Stimulated activated CD4-positive, alpha-beta T cell treated with anti-CD3 and anti-CD28 coated beads, Interleukin-4, amount 100 ng/mL, for 48 hours (primary cell): ENCODE measurements around the gene FHIT.
"Not testable (repeated sequence)": the region's sequence is repeated elsewhere in the genome, so short reads cannot be mapped to it uniquely, and the experiment has no call there.

ENCODE experiments used
- DNase-seq, 2 donors: peaks; one replicate each; pipeline ENCODE4 v3.0.0-alpha.2; 2020; ENCODE audit warnings: low read depth in 2 of 2

FHIT gene

GRCh38 chr3:61226166-61226686, 25.0 kb downstream of the FHIT start:
- no peak for DNase-seq

DNA sequence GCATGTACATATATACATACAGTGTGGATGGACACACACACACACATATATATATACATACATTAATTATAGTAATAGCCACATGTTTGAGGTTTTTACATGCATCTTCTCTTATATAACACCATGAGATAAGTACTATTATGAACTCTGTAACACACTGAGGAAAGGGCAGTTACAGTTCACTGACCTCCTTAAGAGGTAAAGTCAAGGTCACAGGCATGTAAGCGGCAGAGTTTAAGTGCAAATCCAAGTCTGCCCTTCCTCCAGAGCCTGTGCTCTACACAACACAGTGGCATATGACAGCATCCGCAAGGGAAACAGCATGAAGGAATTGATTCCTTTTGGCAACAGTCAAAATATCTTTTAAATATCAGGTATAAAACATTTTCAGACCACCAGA, 26.4 kb downstream of the FHIT start:
- DNase-seq = no peak

DNA sequence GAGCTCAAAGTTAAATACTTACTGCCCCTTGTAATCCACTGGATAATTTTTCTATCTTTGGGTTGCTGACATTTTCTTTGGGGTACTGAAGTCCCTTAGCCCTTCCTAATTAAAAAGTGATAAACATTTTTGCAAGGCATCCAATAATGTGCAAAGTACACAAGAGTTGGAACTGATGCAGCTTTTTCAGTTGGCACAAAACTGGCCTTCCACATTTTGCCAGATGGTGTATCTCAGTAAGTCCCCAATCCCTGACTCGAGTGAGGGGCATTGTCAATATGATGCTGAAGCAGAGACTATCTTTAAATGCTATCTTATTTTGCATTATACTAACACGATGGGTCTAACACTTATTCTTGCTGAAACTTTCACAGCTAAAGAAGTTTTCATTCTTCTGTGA, 27.8 kb downstream of the FHIT start:
- DNase-seq = no peak

DNA sequence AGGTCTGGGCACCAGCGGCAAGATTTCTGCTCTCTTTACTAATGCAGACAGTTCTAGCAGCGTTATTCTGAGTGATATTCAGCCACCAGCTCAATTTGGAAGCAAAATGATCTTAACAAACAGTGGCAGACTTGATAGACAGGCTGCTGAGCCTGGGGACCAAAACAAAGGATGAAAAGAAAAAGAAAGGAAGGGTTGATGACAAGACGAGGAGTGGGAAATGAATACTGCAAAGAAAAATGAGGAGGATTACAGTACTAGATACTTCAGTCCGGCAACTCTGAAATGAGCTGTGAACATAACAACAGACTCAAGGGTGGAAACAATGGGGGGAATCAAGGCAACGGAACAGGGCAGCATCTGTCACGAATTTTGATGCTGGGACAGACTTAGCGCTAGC, 28.8 kb downstream of the FHIT start:
- no peak for DNase-seq

GRCh38 chr3:61221759-61222362, 29.4 kb downstream of the FHIT start:
- DNase-seq = no peak

DNA sequence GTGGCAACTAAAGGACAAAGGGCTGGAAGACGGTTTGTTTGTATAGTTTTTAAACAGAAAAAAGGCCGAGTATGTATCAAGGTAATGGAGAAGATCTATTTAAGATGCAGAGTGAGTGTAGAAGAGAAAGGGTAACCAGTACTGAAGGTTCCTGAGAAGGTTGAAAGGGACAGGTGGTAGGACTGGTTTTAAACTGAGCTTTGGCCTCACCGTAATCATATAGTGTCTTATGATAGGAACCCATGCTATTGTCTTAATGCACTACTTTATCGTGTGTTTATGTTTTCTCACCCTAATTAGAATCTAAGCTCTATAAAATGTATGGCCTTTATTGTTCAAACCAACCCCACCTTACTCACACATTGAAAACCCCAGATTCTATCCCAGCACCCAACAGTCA, 32.7 kb downstream of the FHIT start:
- DNase-seq = no peak

GRCh38 chr3:61216171-61216570, 35.1 kb downstream of the FHIT start:
- DNase-seq = not testable (repeated sequence)

DNA sequence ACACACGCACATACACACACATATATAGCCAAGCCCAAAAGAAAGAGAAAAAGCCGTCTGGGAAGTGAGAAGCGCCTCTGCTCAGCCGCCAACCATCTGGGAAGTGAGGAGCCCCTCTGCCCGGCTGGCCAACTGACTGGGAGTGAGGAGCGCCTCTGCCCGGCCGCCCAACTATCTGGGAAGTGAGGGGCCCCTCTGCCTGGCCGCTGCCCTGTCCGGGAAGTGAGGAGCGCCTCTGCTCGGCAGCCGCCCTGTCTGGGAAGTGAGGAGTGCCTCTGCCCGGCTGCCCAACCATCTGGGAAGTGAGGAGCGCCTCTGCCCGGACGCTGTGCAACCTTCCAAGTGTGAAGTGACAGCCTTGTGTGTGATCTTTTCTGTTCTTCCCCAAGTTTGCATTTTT, 49.2 kb downstream of the FHIT start:
- no peak for DNase-seq

DNA sequence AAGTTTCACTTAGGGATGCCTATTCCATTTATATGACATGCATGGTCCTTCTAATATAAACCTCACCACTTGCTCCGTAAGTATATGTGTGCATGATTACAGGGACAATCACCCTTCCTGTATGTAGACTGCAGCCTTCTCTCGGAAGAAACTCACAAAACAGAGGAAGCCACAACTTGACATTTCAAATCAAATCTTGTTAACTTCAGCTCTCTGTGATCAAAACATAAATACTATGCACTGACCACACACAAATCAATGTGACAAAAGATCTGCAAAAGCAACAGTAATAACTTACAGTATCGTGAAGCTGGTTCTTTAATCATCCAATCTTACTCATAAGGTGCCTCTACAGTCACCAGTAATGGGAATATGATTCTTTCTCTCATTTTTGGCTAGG, 50.2 kb downstream of the FHIT start:
- no peak for DNase-seq

DNA sequence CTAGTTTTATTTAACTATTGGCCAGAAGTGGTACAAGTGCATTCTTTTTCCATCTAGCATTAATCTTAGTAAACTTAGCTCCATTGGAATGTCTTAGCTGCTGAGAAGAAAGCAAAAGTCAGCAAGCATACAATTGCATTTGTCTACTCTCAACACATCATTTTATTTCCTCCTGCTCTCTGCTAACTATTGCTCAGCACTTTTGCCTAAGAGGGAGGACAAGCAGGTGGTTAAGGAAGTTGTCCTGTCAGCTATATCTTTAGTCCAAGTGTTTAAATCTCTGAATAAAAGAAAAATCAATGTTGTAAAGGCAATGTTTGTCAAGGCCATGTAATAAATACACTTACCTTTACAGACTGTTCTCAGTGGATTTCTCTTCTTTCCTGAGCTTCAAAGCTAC, 51.0 kb downstream of the FHIT start:
- no peak for DNase-seq

DNA sequence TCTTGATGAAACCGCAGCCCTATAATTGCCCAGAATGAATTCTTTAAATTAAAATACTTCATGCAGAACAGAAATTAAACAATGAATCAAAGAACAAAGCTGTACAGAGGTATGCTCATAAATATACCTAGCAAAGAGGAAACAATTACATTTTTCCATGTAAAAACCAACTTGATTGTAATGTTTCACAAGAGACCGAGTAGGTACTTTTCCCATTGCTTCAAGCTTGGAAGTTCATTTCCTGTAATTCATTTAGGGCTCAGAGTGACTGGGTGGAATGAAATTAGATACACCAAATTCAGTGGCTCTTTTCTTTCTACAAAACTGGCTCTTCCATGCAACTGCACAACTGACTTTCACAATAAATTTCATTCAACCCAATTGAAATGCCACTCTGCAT, 51.4 kb downstream of the FHIT start:
- no peak for DNase-seq

DNA sequence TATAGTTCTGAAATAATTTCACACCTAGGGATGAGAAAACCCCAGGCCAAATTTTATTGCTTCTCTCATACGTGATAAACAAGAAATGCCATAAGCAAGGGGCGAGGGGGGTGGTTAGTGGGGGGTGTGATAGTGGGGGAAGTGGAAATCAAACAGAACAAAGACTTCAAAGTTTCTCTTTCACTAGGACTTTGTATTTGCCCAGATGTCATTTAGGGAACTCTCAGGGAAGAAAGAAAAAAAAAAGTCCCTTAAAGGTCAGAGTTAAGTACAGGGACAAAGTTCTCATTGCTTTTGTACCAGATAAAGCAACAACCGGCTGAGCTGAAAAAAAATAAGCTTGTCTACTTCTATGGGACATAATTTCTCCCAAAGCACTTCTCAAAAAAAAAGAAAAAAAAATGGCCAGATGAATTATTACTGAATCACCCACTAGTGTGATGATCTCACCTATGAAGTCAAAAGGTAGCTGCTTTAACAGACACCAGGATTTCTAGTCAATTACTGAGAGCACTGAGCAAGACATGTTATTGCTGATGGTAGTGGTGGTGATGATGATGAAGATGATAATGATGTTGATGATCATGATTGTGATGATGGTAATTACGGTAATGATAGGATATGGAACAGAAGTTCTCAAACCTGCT, 56.2 kb downstream of the FHIT start:
- no peak for DNase-seq

DNA sequence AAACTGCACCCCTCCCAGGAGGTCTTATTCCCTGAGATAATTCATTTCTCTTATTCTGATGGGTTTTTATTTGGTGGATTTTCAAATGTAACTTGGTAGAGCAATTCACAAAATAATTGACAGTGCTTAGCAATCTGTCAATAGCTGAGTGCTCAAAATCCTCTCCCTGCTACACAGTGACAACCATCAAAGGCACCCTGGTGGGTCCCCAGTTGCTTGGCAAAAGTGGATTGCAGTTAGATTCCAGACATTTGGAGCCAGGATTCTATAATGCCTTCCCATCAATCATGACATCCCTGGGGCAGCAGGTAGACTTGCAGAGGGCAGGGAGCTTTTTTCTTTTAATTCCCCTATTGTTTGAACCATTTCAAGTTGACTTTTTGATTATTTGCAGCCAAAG, 59.0 kb downstream of the FHIT start:
- DNase-seq = no peak

DNA sequence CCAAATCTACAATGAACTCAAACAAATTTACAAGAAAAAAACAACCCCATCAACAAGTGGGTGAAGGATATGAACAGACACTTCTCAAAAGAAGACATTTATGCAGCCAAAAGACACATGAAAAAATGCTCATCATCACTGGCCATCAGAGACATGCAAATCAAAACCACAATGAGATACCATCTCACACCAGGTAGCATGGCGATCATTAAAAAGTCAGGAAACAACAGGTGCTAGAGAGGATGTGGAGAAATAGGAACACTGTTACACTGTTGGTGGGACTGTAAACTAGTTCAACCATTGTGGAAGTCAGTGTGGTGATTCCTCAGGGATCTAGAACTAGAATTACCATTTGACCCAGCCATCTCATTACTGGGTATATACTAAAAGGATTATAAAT, 61.0 kb downstream of the FHIT start:
- not testable (repeated sequence) for DNase-seq

GRCh38 chr3:61186030-61186429, 65.2 kb downstream of the FHIT start:
- no peak for DNase-seq

DNA sequence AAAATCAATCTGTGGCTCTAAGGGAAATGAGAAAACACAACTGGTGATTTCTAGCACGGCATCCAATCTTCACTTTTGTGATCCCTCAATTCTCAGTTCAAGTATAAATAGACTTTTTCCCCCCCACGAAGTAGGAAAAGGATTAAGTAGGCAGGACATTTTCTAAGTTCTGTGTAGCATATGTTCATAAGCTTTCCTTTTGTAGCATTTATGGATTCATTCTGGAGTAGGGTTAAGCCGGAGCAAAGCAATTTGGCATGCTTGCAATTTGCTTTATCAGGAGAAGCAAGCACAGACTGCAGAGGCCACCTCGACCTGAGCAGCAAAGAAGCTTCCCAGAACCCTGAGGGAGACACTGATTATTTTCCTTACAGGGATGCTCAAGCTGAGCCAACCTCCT, 66.3 kb downstream of the FHIT start:
- no peak for DNase-seq

GRCh38 chr3:61182662-61183061, 68.6 kb downstream of the FHIT start:
- no peak for DNase-seq

- DNase-seq = no peak
Measured at GRCh38 chr3:61181874-61182273, 69.4 kb downstream of the FHIT start.

GRCh38 chr3:61180206-61180605, 71.0 kb downstream of the FHIT start:
- no peak for DNase-seq

- no peak for DNase-seq
Measured at GRCh38 chr3:61178167-61178566, 73.1 kb downstream of the FHIT start.

DNA sequence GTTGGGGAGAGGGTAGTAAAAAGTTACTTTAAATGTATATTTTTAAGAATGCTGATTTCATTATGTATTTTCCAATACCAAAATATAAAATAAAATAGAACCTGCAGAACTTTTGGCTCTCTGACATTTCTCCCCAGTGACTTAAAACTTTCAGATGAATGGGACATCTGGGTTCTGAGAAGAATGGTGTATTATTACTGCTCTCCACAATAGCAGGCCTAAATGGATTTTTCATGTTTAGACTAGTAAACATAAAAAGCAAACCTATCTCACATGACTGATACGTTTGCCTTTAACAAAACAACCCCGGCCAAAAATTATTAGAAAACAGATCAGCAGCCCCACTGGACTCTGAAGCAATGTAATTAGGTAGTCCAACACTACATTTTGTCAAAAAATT, 73.8 kb downstream of the FHIT start:
- DNase-seq = no peak

DNA sequence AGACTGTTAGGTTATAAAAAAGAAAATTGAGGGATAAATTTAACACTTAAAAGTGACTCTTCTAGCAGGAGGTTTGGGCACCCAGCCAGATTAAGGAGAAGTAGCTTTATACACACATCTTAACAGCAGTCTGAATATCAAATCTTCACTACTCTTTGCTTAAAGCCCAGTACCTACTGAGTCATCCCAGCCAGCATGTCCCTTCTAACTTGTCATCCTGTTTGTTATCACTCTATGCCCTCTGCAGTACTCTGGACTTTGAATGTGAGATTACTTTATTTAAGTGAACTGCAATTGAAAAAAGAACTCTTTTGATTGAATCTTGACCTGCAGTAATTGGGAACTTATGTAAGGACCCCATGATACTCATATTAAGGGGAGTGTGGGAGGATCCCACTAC, 77.6 kb downstream of the FHIT start:
- no peak for DNase-seq

- no peak for DNase-seq
Measured at GRCh38 chr3:61172684-61173083, 78.6 kb downstream of the FHIT start.

DNA sequence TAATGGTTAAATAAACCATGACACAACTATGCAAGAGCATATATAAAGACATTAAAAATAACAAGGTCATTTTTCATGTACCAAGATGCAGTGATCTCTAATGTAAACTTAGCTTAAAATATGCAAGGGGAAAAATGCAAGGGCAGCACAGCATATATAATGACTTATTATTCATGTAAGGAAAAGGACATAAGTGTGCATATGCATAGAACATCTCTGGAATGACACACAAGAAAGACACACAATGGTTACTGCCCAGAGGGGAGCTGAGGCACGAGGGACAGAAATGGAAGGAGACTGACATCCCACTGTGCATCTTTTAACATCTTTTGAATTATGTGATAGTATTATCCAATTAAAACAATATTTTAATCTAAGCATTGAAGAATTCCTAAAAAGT, 79.0 kb downstream of the FHIT start:
- DNase-seq = no peak
